GM21723 (cell line): Measurements from ENCODE around the gene GCM1.
"Not testable (repeated sequence)": the region's sequence is repeated elsewhere in the genome, so short reads cannot be mapped to it uniquely, and the experiment has no call there.

ENCODE experiments used
- ATAC-seq: cut with Tn5 transposase; IDR thresholded peaks from one replicate; pipeline ENCODE4 v1.9.1; 2021; ENCODE audit warnings: mild to moderate bottlenecking, moderate library complexity; ENCODE audit not compliant: unreplicated experiment

Gene GCM1

GRCh38 chr6:53148684-53149083, at the start of gene GCM1:
Gene GCM1 (minus strand): TSS chr6:53148841. CDS start chr6:53145632, 3,209 bp downstream.
- no peak for ATAC-seq

DNA sequence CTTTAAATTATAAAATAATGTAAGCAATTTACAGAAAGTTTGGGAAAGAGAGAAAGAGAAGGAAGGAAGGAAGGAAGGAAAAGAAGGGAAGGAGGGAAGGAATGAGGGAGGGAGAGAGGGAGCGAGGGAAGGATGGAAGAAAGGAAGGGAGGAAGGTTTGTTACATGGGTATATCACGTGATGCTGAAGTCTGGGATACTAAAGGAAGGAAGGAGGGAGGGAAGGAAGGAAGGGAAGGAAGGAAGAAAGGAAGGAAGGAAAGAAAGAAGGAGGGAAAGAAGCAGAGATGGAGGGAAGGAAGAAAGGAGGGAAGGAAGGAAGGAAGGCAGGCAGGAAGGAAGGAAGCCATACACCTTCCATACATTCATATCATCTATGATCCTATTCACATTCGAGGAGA, 48.9 kb upstream of the GCM1 start:
- no peak for ATAC-seq

DNA sequence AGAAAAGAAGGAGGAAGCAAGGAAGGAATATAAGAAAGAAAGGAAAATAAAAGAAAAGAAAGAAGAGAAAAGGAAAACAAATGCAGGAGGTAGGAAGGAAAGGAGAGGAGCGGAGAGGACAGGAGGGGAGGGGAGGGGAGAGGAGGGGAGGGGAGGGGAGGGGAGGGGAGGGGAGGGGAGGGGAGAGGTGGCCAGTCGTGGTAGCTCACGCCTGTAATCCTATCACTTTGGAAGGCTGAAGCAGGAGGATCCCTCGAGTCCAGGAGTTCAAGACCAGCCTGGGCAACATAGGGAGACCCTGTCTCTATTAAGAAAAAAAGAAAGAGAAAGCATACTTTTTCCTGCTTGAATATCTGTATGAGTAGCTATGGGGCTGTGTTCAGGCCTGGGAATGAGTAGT, 46.4 kb upstream of the GCM1 start:
- ATAC-seq: no peak

- no peak for ATAC-seq
Observed at GRCh38 chr6:53192682-53193188, 44.1 kb upstream of the GCM1 start.

- ATAC-seq: no peak
Observed at GRCh38 chr6:53189554-53189953, 40.9 kb upstream of the GCM1 start.

GRCh38 chr6:53188833-53189232, 40.2 kb upstream of the GCM1 start:
- ATAC-seq: no peak

DNA sequence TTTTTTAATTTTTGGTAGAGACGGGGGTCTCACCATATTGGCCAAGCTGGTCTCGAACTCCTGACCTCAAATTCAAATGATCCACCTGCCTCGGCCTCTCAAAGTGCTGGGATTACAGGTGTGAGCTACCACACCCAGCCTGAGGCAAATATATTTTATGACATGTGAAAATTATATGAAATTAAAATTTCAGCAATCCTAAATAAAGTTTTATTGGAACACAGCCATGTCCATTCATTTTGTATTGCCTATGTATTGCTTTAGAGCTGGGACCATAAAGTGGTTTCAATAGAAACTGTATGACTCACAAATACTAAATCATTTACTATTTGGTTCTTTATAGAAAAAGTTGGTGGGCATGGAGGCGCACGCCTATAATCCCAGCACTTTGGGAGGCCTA, 32.0 kb upstream of the GCM1 start:
- ATAC-seq: no peak

DNA sequence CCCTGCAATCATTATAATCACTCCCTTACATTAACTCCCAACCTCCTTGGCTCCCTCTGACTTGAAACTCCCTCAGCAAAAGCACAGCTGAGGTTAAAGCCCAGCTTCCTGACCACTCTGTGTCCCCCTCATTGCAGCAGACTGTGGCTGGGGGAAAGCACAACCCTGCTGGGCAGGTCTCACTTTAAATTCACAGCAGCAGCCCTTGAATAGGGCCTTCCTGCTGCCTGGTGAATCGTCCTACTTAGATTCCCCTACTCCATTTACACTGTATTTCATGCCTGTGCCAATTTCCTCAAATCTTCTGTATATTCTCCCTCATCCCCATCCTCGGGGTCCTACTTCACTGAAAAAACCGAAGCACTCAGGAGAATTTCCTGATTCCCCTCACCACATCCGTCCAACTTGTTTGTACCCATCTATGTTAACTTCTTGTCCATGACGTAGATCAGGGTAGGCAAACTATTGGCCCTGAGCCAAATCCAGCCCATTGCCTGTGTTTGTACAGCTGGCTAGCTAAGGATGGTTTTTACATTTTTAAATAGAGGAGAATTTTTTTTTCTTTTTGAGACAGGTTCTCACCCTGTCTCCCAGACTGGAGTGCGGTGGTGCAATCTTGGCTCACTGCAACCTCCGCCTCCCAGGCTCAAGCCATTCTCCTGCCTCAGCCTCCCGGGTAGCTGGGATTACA, 31.5 kb upstream of the GCM1 start:
- no peak for ATAC-seq

DNA sequence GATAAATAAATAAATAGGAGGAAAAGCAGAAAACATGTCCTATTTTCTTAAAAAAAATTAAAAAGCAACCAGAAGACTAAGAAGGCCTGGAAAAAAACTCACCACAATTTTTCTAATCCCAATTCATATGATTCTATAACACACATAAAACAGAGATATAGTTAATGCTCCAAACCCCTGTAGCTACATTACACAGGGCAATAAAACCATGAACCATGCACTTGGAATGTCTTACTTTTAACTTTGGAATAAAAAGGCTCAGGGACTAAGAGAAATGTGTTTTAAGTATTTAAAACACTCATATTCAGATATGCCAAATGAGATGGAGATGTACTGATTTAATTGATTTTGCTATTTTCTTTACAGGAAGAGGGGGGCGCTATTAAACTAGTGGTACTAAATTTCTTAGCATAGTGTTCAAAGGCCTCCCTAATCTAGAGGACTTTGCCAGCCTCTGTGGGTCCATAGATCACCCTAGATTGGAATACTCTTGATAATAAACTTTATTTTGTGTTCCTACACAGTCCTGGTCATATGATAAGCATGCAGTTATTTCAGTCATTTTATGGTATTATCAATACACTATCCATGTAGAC, 30.3 kb upstream of the GCM1 start:
- ATAC-seq: no peak

DNA sequence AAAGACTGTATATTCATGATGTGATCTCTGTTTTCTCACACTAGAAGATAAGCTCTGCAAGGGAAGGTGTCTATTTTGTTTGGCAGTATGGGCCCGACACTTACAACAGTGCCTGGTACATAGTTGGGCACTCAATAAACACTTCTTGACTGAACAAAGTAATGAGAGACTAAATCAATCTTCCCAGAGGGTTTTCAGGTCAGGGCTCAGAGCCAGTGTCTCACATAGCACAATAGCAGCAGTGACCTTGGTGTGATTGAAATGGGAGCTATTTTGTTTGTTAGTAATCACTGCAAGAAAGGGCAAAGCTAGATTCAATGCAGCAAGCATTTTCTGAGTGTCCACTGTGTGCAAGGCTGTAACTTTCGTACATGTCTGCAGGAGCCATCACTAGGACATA, 26.4 kb upstream of the GCM1 start:
- no peak for ATAC-seq

GRCh38 chr6:53172468-53172803, 23.8 kb upstream of the GCM1 start:
- ATAC-seq: peak; percentile 12

- ATAC-seq: peak; percentile 87
Observed at GRCh38 chr6:53171605-53172467, 23.2 kb upstream of the GCM1 start.

DNA sequence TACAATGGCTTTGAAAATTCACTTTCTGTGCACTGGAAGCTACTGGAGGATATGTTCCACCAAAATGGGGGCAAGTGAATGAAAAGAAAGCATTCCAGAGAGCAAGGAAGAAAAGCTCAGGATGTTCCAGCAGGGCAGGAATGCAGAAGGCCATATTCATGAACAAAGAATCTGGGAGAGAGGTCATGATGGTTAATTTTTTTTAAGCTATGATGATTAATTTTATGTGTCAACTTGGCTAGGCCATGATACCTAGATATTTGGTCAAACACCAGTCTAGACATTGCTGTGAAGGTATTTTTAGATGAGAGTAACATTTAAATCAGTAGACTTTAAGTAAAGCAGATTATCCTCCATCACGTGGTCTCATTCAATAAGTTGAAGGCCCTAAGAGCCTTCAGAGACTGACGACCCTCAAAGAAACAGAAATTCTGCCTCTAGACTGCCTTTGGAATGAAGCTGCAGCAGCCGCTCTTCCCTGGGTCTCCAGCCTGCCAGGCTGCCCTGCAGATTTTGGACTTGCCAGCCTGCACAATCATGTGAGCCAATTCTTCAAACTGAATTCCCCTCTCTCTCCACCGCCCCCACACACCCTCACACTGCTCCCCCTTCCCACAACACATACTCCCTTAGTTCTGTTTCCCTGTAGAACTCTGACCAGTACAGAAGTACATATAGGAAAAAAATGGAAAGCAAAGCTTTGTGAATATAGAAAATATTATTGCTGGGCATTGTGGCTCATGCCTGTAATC, 20.1 kb upstream of the GCM1 start:
- ATAC-seq: no peak

DNA sequence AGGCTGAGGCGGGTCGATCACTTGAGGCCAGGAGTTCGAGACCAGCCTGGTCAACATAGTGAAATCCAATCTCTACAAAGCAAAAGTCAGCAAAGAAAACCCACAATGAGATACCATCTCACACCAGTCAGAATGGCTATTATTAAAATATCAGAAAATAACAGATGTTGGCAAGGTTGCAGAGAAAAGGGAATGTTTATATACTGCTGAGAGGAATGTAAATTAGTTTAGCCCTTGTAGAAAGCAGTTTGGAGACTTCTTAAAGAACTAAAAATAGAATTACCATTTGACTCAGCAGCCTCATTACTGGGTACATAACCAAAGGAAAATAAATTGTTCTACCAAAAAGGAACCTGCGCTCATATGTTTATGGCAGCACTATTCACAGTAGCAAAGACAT, 16.7 kb upstream of the GCM1 start:
- no peak for ATAC-seq

- ATAC-seq: no peak
Observed at GRCh38 chr6:53162606-53163005, 14.0 kb upstream of the GCM1 start.

- ATAC-seq: no peak
Observed at GRCh38 chr6:53161481-53162009, 12.9 kb upstream of the GCM1 start.

- no peak for ATAC-seq
Observed at GRCh38 chr6:53159558-53159957, 10.9 kb upstream of the GCM1 start.

DNA sequence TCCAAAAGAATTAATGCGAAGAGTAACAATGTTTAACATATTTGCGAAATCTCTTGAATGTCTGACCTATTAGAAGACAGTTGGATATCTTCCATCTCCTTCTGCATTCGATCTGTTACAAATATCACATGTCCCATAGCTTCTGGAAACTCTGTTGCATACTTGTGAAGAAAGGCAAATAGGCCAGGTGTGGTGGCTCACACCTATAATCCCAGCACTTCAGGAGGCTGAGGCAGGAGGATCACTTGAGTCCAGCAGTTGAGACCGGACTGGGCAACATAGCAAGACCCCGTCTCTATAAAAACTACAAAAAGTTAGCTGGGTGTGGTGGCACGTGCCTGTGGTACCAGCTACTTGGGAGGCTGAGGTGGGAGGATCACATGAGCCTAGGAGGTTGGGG, 9.4 kb upstream of the GCM1 start:
- not testable (repeated sequence) for ATAC-seq

DNA sequence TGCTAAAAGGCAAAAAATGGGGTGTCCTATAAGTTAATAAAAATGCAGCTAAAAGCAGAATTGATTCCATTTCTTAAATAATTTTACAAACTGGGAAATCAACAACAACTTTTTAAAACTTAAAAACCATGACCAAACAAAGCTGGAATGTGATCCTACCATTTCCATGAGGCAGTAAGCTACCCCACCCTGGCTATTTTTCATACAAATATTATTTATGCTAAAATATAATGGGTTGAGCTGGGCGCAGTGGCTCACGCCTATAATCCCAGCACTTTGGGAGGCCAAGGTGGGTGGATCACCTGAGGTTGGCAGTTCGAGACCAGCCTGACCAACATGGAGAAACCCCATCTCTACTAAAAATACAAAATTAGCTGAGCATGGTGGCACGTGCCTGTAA, 6.6 kb upstream of the GCM1 start:
- not testable (repeated sequence) for ATAC-seq

DNA sequence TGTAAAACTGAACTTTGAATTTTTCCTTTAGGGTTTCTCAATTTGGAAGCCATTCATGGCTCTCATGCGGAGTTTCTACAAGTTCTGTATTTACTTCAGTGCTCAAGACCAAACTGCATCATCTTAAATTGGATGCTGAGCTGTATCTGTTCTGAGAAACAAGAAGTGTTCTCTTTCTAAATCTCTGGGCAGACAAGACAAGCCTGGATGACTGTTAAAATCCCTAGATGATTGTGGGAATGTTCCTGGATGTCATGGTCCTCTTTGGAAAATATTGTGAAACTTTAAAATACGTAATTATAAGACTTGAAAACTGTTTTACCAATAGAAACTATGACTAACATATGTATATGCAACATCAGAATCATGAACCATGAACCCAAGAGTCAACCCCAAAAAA, 6.2 kb upstream of the GCM1 start:
- no peak for ATAC-seq

- ATAC-seq: no peak
Observed at GRCh38 chr6:53154071-53154470, 5.4 kb upstream of the GCM1 start.
